ENCODE data around the gene TMEM270.

- TF ChIP-seq POLR2A (IDR thresholded peaks at IDR 0.05; ENCODE audit: low read length) = no peak
- no peak for TF ChIP-seq GATA1 (IDR thresholded peaks at IDR 0.05; ENCODE audit: low read depth, low read length)
Measured at GRCh38 chr7:73903321-73904218, 42.6 kb downstream of the TMEM270 start.

All from erythroblast (primary cell).